MM.1S (cell line): Measurements from ENCODE around the gene BHMT2.
A peak's percentile ranks its signal among the peaks of the same experiment; 100 is the strongest.

Experiments used
- DNase-seq: peaks from one replicate; pipeline ENCODE4 v3.0.0-alpha.2; 2015
- H2AFZ ChIP-seq: fragments of 300-600 bp; sonication (generic); 2 replicates; pipeline ENCODE4 v1.6.0; 2016; ENCODE audit warnings: antibody characterized with exemption, low read length
- H3F3A ChIP-seq: fragments of 300-600 bp; sonication (generic); 2 replicates; pipeline ENCODE4 v1.6.1; 2016; ENCODE audit warnings: mild to moderate bottlenecking, antibody characterized with exemption, low read length, moderate library complexity, mixed read lengths; ENCODE audit not compliant: insufficient read depth
- H3K27ac ChIP-seq: fragments of 300-600 bp; sonication (generic); 2 replicates; pipeline ENCODE4 v1.5.1; 2016; ENCODE audit warnings: mild to moderate bottlenecking, low read length
- H3K27me3 ChIP-seq: fragments of 300-600 bp; sonication (generic); replicated peaks from 2 replicates; pipeline ENCODE4 v1.6.0; 2016; ENCODE audit warnings: low read length; ENCODE audit not compliant: insufficient read depth
- H3K36me3 ChIP-seq: fragments of 300-600 bp; sonication (generic); replicated peaks from 2 replicates; pipeline ENCODE4 v1.6.1; 2016; ENCODE audit warnings: mild to moderate bottlenecking, low read length, mixed read lengths; ENCODE audit not compliant: insufficient read depth
- H3K4me1 ChIP-seq: fragments of 300-600 bp; sonication (generic); 2 replicates; pipeline ENCODE4 v1.6.1; 2016; ENCODE audit warnings: low read length, mixed read lengths
- H3K4me2 ChIP-seq: fragments of 300-600 bp; sonication (generic); 2 replicates; pipeline ENCODE4 v1.6.0; 2016; ENCODE audit warnings: low read depth, low read length
- H3K4me3 ChIP-seq: fragments of 300-600 bp; sonication (generic); 2 replicates; pipeline ENCODE4 v1.5.1; 2016; ENCODE audit warnings: low read length, mixed read lengths
- H3K79me2 ChIP-seq: fragments of 300-600 bp; sonication (generic); 2 replicates; pipeline ENCODE4 v1.6.1; 2016; ENCODE audit warnings: mixed run types, low read length, mixed read lengths
- H3K9ac ChIP-seq: fragments of 300-600 bp; sonication (generic); 2 replicates; pipeline ENCODE4 v1.6.1; 2016; ENCODE audit warnings: low read length, mixed read lengths
- H3K9me2 ChIP-seq: fragments of 300-600 bp; sonication (generic); replicated peaks from 2 replicates; pipeline ENCODE4 v1.6.1; 2016; ENCODE audit warnings: mild to moderate bottlenecking, low read length, mixed read lengths; ENCODE audit not compliant: insufficient read depth
- H3K9me3 ChIP-seq: fragments of 300-600 bp; sonication (generic); replicated peaks from 2 replicates; pipeline ENCODE4 v1.6.1; 2016; ENCODE audit warnings: mild to moderate bottlenecking, low read length, mixed read lengths; ENCODE audit not compliant: insufficient read depth
- H4K20me1 ChIP-seq: fragments of 300-600 bp; sonication (generic); 2 replicates; pipeline ENCODE4 v1.6.1; 2016; ENCODE audit warnings: mild to moderate bottlenecking, low read length, moderate library complexity, mixed read lengths; ENCODE audit not compliant: insufficient read depth
- CTCF ChIP-seq: fragments of 300-600 bp; sonication (generic); IDR thresholded peaks from 2 replicates; pipeline ENCODE4 v1.5.1; 2016; ENCODE audit warnings: antibody characterized with exemption, low read length, mixed read lengths
- EZH2 ChIP-seq: fragments of 300-600 bp; sonication (generic); optimal IDR thresholded peaks from 2 replicates; pipeline ENCODE3; 2017; ENCODE audit warnings: low read depth, mild to moderate bottlenecking, antibody characterized with exemption, low read length, mixed read lengths
- EZH2phosphoT487 ChIP-seq: fragments of 300-600 bp; sonication (generic); IDR thresholded peaks from 2 replicates; pipeline ENCODE4 v1.6.1; 2018; ENCODE audit warnings: antibody characterized with exemption, low read length

BHMT2 gene

GRCh38 chr5:79133121-79133656, 63.6 kb downstream of the BHMT2 start:
- no peaks in the 10 kb centered on the region for H3K9me3 ChIP-seq
- H3K4me2 ChIP-seq, result peak overlapping the region; percentile 50
- H3K27me3 ChIP-seq, result no peaks in the 10 kb centered on the region; the same call in 1 of the 2 replicates
- peak; percentile 68 for DNase-seq
- TF ChIP-seq EZH2phosphoT487 (no peak), CTCF (peak; percentile 41), EZH2 (no peak)
- H2AFZ ChIP-seq, result peak overlapping the region; percentile 7; the same call in 1 of the 2 replicates
- H3K9me2 ChIP-seq, result no peaks in the 10 kb centered on the region
- no peaks in the 10 kb centered on the region for H4K20me1 ChIP-seq
- no peaks in the 10 kb centered on the region for H3K79me2 ChIP-seq
- no peaks in the 10 kb centered on the region for H3K36me3 ChIP-seq
- peak overlapping the region; percentile 5; the same call in 1 of the 2 replicates for H3K4me3 ChIP-seq
- H3K4me1 ChIP-seq, result peaks cover 18% of the 10 kb centered on the region
- no peak overlapping the region for H3K9ac ChIP-seq
- H3F3A ChIP-seq, result no peaks in the 10 kb centered on the region
- H3K27ac ChIP-seq, result no peak overlapping the region

GRCh38 chr5:79133657-79134451, 64.3 kb downstream of the BHMT2 start:
- Histone ChIP-seq H3K27ac (no peak overlapping the region), H3K4me3 (peak overlapping the region; percentile 5; the same call in 1 of the 2 replicates), H3F3A (no peaks in the 10 kb centered on the region), H3K9me2 (no peaks in the 10 kb centered on the region), H3K79me2 (no peaks in the 10 kb centered on the region), H3K4me1 (peaks cover 18% of the 10 kb centered on the region), H3K9me3 (no peaks in the 10 kb centered on the region), H3K27me3 (no peaks in the 10 kb centered on the region; the same call in 1 of the 2 replicates), H3K9ac (no peak overlapping the region), H4K20me1 (no peaks in the 10 kb centered on the region), H2AFZ (peak overlapping the region; percentile 7; the same call in 1 of the 2 replicates), H3K4me2 (peak overlapping the region; percentile 50), H3K36me3 (no peaks in the 10 kb centered on the region)
- DNase-seq, result peak; percentile 69
- no peak for TF ChIP-seq EZH2phosphoT487
- TF ChIP-seq CTCF, result peak; percentile 77

GRCh38 chr5:79135790-79136553, 66.4 kb downstream of the BHMT2 start:
- no peaks in the 10 kb centered on the region for H3K9me2 ChIP-seq
- no peaks in the 10 kb centered on the region for H3K36me3 ChIP-seq
- no peaks in the 10 kb centered on the region for H3F3A ChIP-seq
- no peak for TF ChIP-seq EZH2phosphoT487
- no peak for TF ChIP-seq EZH2
- no peak for TF ChIP-seq CTCF
- H3K9ac ChIP-seq, result no peak overlapping the region
- H3K4me1 ChIP-seq, result peaks cover 18% of the 10 kb centered on the region
- H3K79me2 ChIP-seq, result no peaks in the 10 kb centered on the region
- peak overlapping the region; percentile 31; the same call in 1 of the 2 replicates for H3K4me2 ChIP-seq
- no peaks in the 10 kb centered on the region; the same call in 1 of the 2 replicates for H3K27me3 ChIP-seq
- no peaks in the 10 kb centered on the region for H3K9me3 ChIP-seq
- no peak overlapping the region for H2AFZ ChIP-seq
- H4K20me1 ChIP-seq, result no peaks in the 10 kb centered on the region
- peak; percentile 62 for DNase-seq
- no peak overlapping the region for H3K4me3 ChIP-seq
- no peak overlapping the region for H3K27ac ChIP-seq
